Caco-2 (cell line): Measurements from ENCODE around the gene VSX2. TPM values are rescaled to one million over a fixed set of nuclear protein-coding genes. Genes with fewer than 3 reads are reported as not detected.

Experiments used
- BruUV-seq: library from RNA; stranded (reverse); fragments of 400-500 nt; replicated peaks from 2 replicates; lab custom pipeline; 2021; lab: Mats Ljungman, UMichigan
- CTCF ChIA-PET: fragments of 300-600 bp; sonication (Branson Sonifier 250); formaldehyde crosslinking; loops from one replicate; lab custom pipeline; 2022; ENCODE audit warnings: antibody characterized with exemption; lab: Charles Lee
- POLR2A ChIA-PET: fragments of 300-600 bp; sonication (Branson Sonifier 250); formaldehyde crosslinking; loops from one replicate; lab custom pipeline; 2022; ENCODE audit warnings: antibody characterized with exemption; lab: Charles Lee
- DNase-seq, 2 experiments: peaks; one replicate each; pipeline versions ENCODE4 v3.0.0 to v3.0.0-alpha.2; 2020 to 2022
- H3K27me3 ChIP-seq: replicated peaks from 2 replicates; pipeline ENCODE4 v1.6.0; 2011; ENCODE audit warnings: low read length; ENCODE audit not compliant: control insufficient read depth, insufficient read depth
- H3K36me3 ChIP-seq: 2 replicates; pipeline ENCODE4 v1.5.1; 2011; ENCODE audit warnings: low read length; ENCODE audit not compliant: control insufficient read depth, insufficient read depth
- H3K4me1 ChIP-seq: fragments of 250-450 bp; sonication (Bioruptor Pico); 2 replicates; pipeline ENCODE4 v1.5.1; 2020; ENCODE audit warnings: mild to moderate bottlenecking
- H3K4me3 ChIP-seq: 2 replicates; pipeline ENCODE4 v1.5.1; 2011; ENCODE audit warnings: low read depth, mild to moderate bottlenecking, control low read depth, low read length
- H3K9me3 ChIP-seq: fragments of 250-450 bp; sonication (Bioruptor Pico); 2 replicates; pipeline ENCODE4 v1.5.1; 2020; ENCODE audit warnings: mild to moderate bottlenecking, moderate library complexity
- H3K27ac Mint-ChIP-seq: one replicate; pipeline ENCODE4 v1.8.0; 2022; ENCODE audit warnings: mixed read lengths; ENCODE audit not compliant: unreplicated experiment
- H3K27me3 Mint-ChIP-seq: one replicate; pipeline ENCODE4 v1.8.0; 2022; ENCODE audit warnings: mixed read lengths; ENCODE audit not compliant: insufficient read depth, unreplicated experiment
- H3K36me3 Mint-ChIP-seq: one replicate; pipeline ENCODE4 v1.8.0; 2022; ENCODE audit warnings: mild to moderate bottlenecking, mixed read lengths; ENCODE audit not compliant: insufficient read depth, unreplicated experiment
- H3K4me1 Mint-ChIP-seq: one replicate; pipeline ENCODE4 v1.8.0; 2022; ENCODE audit warnings: low read depth, mixed read lengths; ENCODE audit not compliant: unreplicated experiment
- H3K4me3 Mint-ChIP-seq: one replicate; pipeline ENCODE4 v1.8.0; 2022; ENCODE audit warnings: mild to moderate bottlenecking, moderate library complexity, mixed read lengths; ENCODE audit not compliant: unreplicated experiment
- H3K9me3 Mint-ChIP-seq: one replicate; pipeline ENCODE4 v1.8.0; 2022; ENCODE audit warnings: mixed read lengths; ENCODE audit not compliant: unreplicated experiment
- intact Hi-C: fragments of 100-400 bp; cut with micrococcal nuclease; formaldehyde crosslinking; loops from one replicate; pipeline ENCODE4 v1.10.0; 2022; ENCODE audit not compliant: unreplicated experiment
- total RNA-seq: library from RNA; stranded (reverse); gene quantifications from 2 replicates; pipeline ENCODE4 v1.2.3, GENCODE V29; 2022
- TF ChIP-seq, protein P1 (sequence below), 2 experiments: fragments of 200-600 bp in 1 of 2; IDR thresholded peaks; 1 replicate in 1 of 2; 2 replicates in 1 of 2; pipeline versions ENCODE4 v1.5.1 to v1.8.0; 2011 to 2022; ENCODE audit warnings: antibody characterized with exemption in 1 of 2, control low read depth in 1 of 2, inconsistent platforms in 1 of 2, low read depth in 1 of 2, low read length in 1 of 2, mild to moderate bottlenecking in 1 of 2, moderate library complexity in 1 of 2; ENCODE audit not compliant: insufficient read depth in 1 of 2, severe bottlenecking in 1 of 2, unreplicated experiment in 1 of 2

Gene VSX2
- total RNA-seq, 1 experiment from 2014 or later = not detected

DNA sequence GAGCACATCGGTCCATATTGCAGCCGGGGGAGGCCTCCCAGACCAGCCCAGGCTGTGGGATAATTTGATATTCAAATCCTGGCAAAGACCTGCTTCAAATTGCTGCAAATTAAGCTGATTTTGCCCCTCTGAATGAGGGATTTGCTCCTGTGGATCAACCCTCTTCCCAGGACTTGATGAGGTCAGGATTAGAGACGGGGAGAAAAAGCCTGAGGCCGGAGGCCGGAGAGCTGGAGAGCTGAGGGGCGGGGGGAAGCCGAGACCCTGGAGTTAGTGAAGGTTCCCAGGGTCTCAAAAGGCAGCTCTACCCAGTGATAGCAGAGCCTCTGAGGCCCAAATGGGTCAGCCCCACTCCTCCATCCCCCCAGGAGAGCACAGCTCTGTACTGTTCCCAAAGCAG, 17.5 kb upstream of the VSX2 start:
- Mint-ChIP-seq H3K36me3 (no peaks in the 10 kb centered on the region), H3K4me1 (no peaks in the 10 kb centered on the region), H3K27ac (no peak overlapping the region), H3K4me3 (no peak overlapping the region), H3K27me3 (peaks cover 5% of the 10 kb centered on the region), H3K9me3 (no peaks in the 10 kb centered on the region)
- TF ChIP-seq, protein P1, sequence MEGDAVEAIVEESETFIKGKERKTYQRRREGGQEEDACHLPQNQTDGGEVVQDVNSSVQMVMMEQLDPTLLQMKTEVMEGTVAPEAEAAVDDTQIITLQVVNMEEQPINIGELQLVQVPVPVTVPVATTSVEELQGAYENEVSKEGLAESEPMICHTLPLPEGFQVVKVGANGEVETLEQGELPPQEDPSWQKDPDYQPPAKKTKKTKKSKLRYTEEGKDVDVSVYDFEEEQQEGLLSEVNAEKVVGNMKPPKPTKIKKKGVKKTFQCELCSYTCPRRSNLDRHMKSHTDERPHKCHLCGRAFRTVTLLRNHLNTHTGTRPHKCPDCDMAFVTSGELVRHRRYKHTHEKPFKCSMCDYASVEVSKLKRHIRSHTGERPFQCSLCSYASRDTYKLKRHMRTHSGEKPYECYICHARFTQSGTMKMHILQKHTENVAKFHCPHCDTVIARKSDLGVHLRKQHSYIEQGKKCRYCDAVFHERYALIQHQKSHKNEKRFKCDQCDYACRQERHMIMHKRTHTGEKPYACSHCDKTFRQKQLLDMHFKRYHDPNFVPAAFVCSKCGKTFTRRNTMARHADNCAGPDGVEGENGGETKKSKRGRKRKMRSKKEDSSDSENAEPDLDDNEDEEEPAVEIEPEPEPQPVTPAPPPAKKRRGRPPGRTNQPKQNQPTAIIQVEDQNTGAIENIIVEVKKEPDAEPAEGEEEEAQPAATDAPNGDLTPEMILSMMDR (IDR thresholded peaks at IDR 0.05; ENCODE audit: insufficient read depth in 1 of 2, low read depth in 1 of 2, low read length in 1 of 2, severe bottlenecking in 1 of 2, unreplicated experiment in 1 of 2) = no peak
- Histone ChIP-seq H3K36me3 (no peaks in the 10 kb centered on the region), H3K27me3 (peaks cover 1% of the 10 kb centered on the region; the same call in 1 of the 2 replicates), H3K4me1 (no peaks in the 10 kb centered on the region), H3K9me3 (no peaks in the 10 kb centered on the region), H3K4me3 (no peak overlapping the region)
- POLR2A ChIA-PET = no interaction called here
- CTCF ChIA-PET = no interaction called here
- DNase-seq = no peak
- intact Hi-C loops = no loop called here
- BruUV-seq = no TSS peak

DNA sequence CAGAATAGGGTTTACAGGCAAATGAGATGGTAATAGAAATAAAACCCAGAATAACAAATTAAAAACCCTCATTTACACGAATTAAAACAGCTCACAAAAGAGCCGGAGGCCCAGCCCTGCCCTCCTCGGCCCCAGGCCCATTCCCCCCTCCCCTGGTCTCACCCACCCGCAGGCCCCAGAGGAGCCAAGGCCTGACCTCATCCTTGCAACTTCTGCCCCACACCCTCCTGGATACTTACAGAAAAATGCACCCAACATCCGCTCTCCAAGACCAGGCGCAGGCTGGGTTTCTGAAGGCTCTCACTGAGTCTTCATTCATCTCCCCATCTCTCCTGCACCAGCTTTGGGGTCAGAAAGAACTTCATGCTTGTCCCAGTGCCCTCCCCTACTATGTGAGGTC, 16.2 kb upstream of the VSX2 start:
- Histone ChIP-seq H3K4me3 (no peak overlapping the region), H3K4me1 (no peaks in the 10 kb centered on the region), H3K27me3 (peaks cover 1% of the 10 kb centered on the region), H3K36me3 (no peaks in the 10 kb centered on the region), H3K9me3 (no peaks in the 10 kb centered on the region)
- Mint-ChIP-seq H3K4me3 (no peak overlapping the region), H3K36me3 (no peaks in the 10 kb centered on the region), H3K27ac (no peak overlapping the region), H3K4me1 (no peaks in the 10 kb centered on the region), H3K9me3 (no peaks in the 10 kb centered on the region), H3K27me3 (peaks cover 8% of the 10 kb centered on the region)
- intact Hi-C loops = no loop called here
- TF ChIP-seq, protein P1 (IDR thresholded peaks at IDR 0.05; ENCODE audit: insufficient read depth in 1 of 2, low read depth in 1 of 2, low read length in 1 of 2, severe bottlenecking in 1 of 2, unreplicated experiment in 1 of 2) = no peak
- no TSS peak for BruUV-seq
- ChIA-PET CTCF (no interaction called here), POLR2A (no interaction called here)
- no peak for DNase-seq

DNA sequence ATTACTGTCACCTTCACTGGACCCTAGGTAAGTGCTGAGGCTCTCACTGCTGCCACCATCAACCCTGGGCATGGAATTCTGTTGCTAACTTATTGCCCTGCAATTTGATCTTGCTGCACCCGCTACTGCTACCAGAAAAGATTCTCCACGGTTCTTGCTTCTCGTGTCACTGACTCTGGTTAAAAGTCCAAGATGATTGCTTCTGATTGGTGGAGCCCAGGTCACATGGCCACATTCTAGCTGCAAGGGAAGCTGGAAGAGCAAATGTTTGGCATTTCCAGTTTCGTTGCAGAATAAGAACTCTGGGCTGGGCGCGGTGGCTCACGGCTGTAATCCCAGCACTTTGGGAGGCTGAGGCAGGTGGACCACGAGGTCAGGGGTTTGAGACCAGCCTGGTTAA, 7.5 kb upstream of the VSX2 start:
- POLR2A ChIA-PET = no interaction called here
- H3K36me3 ChIP-seq = no peaks in the 10 kb centered on the region
- Mint-ChIP-seq H3K9me3 (no peaks in the 10 kb centered on the region), H3K36me3 (no peaks in the 10 kb centered on the region), H3K27ac (no peak overlapping the region), H3K27me3 (peaks cover 16% of the 10 kb centered on the region), H3K4me1 (no peaks in the 10 kb centered on the region), H3K4me3 (no peak overlapping the region)
- DNase-seq = no peak
- H3K9me3 ChIP-seq = peaks cover 4% of the 10 kb centered on the region; the same call in 1 of the 2 replicates
- H3K4me3 ChIP-seq = no peak overlapping the region
- CTCF ChIA-PET = no interaction called here
- intact Hi-C loops = no loop called here
- H3K4me1 ChIP-seq = no peaks in the 10 kb centered on the region
- no TSS peak for BruUV-seq
- no peaks in the 10 kb centered on the region; the same call in 1 of the 2 replicates for H3K27me3 ChIP-seq
- TF ChIP-seq, protein P1 (IDR thresholded peaks at IDR 0.05; ENCODE audit: insufficient read depth in 1 of 2, low read depth in 1 of 2, low read length in 1 of 2, severe bottlenecking in 1 of 2, unreplicated experiment in 1 of 2) = no peak
